ENCODE measurements around the gene KCNC1.

The KCNC1 gene

GRCh38 chr11:17734418-17734911, at the start of gene KCNC1:
Gene KCNC1, plus strand, starts transcription at chr11:17734781. Its CDS starts 1,222 bp downstream, at chr11:17736003.
- DNase-seq (ENCODE audit: low read depth): no peak

GRCh38 chr11:17686231-17686980, 48.2 kb upstream of the KCNC1 start:
- no peak for DNase-seq (ENCODE audit: low read depth)

DNA sequence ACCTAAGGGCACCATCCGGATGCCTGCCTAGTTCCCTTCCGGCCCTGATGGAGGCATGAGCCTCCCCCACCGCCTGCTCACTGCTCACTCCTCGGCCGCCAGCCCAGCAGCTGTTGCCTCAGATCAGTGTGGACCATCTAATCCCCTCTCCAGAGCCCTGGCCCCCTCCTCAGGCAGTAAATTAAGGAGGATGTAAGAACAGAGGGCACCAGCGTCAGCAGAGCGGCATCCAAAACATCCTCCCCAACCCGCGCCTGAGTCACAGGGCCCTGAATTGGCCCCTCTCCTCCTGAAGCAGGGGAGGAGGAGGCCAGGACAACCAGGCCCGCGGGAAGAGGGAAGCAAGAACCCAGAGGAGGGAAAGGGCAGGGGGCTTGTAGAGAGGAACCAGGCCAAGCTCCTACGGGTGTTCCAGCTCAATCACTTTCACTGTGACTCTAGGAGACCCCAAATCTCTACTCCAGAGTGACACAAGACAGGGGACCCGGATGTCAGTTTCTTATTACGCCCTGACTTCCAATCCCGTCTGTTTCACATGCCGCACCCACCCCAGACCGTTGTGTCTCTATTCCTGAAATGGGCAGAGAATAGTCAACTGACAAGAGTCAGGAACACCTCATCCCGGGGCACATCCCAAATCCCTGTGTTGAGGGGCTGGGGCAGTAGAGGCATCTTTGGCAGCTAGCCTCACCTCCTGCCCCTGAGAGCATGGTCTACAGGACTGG, 46.5 kb upstream of the KCNC1 start:
- no peak for DNase-seq (ENCODE audit: low read depth)

DNA sequence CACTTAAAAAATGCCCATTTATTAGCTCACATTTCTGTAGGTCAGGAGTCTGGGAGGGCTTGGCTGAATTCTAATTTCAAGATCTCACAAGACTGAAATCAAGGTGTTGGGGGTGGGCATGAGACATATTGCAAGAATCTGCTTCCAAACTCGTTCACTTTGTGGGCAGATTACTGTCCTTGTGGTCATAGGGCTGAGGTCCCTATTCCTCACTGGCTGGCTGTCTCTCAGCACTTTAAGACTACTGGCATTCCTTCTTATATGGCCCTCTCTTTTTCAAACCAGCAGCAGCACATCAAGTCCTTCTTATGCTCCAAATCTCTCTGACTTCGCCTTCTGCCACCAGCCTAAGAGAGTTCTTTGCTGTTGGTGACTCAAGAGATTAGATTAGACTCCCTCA, 43.0 kb upstream of the KCNC1 start:
- DNase-seq (ENCODE audit: low read depth): no peak

DNA sequence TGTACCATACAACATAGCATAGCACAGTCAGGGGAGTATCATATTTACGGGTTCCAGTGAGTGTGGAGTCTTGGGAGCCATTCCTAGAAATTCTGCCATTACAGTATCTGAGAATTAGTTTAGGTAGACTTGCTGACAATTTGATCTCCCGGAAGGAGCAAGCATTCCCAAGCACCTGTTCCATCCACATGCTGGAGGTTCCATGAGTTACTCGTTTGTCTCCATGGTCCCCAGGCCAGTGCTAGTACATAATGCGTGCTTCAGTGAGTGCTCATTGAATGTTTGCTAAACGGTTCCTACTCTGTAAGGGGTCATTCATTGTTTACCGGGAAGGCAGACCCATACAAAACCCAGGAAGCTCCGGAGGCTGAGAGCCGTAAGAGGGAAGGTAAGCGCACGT, 42.6 kb upstream of the KCNC1 start:
- no peak for DNase-seq (ENCODE audit: low read depth)

- no peak for DNase-seq (ENCODE audit: low read depth)
These were observed 41.6 kb upstream of the KCNC1 start for GRCh38 chr11:17692931-17693330.

DNA sequence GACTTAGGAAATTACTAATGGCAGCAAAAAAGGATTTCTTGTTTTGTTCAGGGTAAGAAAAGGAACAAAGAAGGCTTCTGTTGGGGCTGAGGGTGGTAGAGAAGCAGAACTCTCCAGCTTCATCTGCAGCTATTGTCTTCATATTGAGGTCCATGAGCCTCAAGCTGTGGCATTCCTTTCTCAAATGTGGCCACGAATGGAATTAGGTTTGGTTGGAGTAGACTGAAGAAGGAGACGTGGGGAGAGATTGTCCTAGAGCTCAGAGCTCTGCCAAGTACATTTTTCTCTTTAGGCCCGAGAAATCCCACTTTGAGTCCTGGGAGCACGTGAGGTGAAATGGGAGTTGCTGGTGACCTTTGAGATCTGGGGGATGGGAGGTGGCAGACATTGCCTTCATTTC, 41.0 kb upstream of the KCNC1 start:
- DNase-seq (ENCODE audit: low read depth): no peak

DNA sequence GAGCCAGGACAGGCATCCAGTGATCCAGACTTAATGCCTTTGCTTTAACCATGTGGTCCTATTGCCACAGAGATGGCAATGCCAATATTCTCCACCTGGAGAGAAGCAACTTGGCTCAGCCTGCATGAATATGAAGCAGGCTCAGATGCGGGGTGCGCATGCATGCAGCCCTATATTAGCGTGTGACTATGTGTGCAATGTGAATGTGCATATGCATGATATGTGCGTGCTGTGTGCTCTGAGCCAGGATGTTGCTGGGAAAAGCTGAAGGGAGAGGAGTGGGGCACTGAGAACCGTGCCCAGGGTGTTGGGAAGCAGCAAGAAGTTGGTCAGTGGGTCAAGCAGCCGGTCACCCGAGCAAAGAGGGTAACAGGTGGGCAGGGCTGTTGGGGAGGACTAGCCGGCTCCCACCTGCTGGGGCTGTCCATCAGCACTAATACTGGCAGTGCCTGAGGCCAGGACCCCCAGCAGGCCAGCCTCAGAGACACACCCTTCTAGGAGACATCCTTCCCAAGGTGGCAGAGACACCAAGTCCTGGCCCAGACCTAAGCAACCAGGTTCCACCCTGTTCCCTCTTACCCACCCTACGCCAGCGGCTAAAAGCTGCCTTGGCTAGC, 40.0 kb upstream of the KCNC1 start:
- DNase-seq (ENCODE audit: low read depth): no peak

DNA sequence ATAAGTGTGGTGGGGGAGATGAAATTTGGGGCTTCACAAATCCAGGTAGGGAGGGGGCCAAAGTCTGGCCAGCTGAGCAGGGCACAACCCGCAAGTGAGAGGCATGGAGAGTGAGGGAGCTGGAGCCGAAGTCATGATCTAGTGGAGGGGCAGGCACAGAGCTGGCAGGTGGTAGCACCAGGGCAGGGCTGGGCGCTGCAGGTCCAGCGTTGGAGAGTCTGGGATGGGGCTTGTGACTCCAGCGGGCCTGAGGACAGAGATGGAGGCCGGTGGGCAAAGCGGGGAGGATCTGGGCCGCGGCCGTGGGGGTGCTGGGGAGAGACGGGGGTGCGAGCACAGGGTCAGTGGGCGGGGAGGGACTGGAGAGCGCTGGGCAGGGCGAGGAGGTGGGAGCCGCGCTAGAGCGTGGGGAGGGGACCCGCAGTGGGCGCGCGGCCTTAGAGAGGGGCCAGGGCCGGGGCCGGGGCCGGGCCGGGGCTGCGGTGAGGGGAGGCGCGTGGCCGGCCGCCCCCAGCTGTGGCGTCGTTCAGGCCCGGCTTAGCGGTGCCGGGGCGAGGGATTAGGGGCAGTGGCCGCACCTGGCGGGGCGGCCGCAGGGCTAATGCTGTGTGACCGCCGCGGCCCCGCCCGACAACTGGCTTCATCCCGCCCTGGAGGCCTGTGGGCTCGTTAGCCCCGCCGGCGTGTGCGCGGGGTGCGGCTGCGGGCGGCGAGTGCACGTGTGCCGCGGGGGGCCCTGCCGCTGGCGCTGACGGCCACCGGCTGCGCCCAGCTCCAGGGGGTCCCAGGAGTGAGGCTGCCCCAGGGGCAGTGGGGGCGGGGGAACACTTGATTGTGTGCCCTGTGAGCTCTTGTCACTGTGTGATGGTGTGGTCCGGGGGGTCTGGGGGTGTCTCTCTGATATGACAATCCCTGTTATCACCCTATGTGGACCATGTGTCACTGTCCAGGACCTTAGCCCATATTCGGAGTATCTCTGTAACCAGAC, 38.8 kb upstream of the KCNC1 start:
- no peak for DNase-seq (ENCODE audit: low read depth)

GRCh38 chr11:17696741-17697140, 37.8 kb upstream of the KCNC1 start:
- DNase-seq (ENCODE audit: low read depth): no peak

- no peak for DNase-seq (ENCODE audit: low read depth)
These were observed 37.2 kb upstream of the KCNC1 start for GRCh38 chr11:17697175-17697949.

DNA sequence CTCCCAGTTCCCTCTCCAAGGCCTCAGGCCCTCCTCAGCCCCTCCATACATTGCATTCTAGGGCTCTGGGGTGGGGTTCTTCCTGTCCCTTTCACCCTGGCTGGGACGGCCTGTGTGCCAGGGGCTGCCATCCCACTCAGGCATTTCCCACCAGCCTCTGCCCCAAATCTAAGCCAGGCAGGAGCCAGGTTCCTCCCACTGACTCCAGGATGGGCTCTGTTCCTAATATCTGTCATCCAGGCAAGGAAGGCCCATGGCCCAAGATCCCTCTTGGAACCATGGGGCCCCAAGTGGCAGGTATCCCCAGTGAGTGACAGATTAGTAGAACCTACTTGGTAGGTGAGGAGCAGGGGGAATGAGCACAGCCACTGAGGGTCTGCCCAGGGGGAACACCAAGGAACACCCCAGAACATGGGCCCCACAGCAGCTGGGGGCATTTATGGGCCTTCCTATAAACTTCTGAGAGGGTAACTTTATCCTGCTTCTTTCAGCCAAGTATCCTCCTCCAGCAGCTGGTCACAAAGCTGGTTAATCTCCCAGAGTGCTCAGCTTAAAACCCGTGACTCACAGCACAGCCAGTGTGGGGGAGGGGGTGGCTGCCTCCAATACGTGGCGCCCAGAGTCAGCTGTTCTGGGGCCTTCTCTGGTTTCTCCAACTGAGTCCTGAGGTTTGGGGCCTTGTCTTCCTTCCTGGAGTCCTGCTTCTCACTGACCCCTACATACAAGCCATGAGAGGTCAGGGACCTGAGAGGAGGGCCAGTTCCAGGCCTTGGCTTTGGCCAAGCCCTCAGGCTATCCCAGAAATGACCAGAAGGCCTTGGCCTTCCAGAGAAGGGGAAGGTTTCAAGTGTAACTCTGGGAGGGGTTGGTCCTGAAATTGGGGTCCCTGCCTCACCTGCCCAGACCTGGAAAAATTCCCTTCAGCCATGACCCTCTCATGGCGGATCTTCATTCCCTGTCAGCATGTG, 35.1 kb upstream of the KCNC1 start:
- DNase-seq (ENCODE audit: low read depth): no peak

DNA sequence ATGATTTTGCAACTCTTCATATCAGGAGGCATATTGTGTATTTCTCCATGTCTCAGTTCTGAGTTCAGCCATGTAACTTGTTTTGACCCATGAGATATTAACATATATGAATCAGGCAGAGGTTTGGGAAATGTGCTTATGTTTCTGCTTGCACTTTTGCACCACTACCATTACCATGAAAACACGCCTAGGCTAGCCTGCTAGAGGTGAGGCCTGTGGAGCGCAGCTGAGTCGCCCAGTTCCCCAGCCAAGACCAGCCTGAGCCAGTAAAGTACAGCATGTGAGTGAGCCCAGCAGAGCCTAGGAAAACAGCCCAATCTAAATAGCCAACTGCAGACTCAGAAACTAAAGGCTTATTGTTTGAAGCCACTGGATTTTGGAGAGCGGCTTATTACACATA, 33.6 kb upstream of the KCNC1 start:
- no peak for DNase-seq (ENCODE audit: low read depth)

DNA sequence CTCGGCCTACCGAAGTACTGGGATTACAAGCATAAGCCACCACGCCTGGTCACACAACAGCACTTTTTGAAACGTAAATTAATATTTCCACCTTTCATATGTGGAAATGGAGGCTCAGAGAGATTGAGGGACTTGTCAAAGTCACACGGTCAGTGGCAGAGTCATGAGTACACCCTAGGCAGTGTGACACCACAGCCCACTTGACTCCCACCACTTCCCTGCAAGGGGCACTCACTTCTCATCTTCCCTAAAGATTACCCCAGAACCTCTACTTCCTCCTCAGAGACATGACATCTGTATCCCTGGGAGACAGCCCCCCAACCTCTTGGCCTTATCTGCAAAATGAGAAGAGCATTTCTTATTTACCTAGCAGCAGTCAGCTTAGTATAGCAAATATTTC, 31.7 kb upstream of the KCNC1 start:
- DNase-seq (ENCODE audit: low read depth): no peak

- no peak for DNase-seq (ENCODE audit: low read depth)
These were observed 30.6 kb upstream of the KCNC1 start for GRCh38 chr11:17703951-17704350.

- no peak for DNase-seq (ENCODE audit: low read depth)
These were observed 26.8 kb upstream of the KCNC1 start for GRCh38 chr11:17707830-17708229.

- DNase-seq (ENCODE audit: low read depth): no peak
These were observed 22.7 kb upstream of the KCNC1 start for GRCh38 chr11:17711836-17712235.

DNA sequence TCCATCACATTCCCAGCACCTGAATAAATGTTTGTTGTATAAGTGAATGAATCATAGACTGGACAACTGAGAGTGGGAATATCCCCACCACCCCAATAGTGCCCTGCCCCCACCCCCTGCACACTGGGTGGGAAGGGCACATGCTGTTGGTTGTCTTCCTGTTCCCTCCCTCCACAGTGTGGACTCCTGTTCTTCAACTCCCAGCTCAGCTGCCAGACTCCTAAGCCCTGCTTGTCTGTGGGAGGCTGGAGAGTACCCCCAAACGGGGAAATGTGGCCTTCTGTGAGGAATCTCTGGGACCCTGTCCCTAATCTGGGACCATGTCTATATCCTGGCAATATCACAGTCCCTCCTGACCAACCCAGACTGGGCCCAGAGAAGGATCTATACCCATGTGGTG, 20.7 kb upstream of the KCNC1 start:
- no peak for DNase-seq (ENCODE audit: low read depth)

DNA sequence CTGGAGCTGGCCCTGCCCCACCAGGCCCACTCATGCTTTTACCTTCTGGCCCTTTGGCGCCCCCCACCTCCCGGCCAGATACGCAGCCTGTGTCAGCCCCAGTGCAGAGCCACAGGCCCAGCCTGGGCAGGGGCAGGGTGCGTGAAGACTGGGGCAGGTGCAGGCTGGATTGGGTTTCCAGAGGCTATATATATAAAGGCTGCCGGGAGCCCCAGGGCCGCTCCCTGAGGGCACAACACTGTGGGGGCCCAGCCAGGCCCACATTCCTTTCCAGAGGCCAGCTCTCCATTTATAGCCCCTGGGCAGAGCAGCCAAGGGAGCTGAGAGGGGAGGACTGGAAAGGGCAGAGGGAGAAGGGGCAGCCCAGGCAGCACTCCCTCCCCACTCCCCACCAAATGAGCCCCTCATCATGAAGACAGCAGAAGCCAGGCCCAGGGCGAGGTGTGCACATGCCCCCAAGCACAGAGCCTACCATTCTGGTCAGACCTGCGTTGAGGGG, 20.2 kb upstream of the KCNC1 start:
- no peak for DNase-seq (ENCODE audit: low read depth)

DNA sequence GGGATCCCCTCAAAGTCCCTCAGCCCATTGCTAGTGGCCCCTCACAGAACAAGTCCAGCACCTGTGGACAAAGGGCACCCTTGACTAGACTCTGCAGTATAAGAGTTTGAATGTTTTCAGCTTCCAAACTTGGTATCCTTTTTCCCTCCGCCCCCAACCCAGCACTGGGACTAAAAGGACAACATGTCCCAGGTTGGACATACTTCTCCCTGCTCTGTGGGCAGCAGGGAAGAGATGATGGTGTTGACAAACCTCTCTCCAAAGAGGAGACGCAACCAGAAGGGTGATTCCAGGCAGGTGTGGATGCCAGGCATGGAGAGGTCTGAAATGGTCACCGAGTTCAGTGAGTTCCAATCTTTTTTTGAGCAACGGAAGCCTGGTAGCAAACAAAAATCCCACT, 19.7 kb upstream of the KCNC1 start:
- no peak for DNase-seq (ENCODE audit: low read depth)
